SK-N-SH (cell line): ENCODE data around the gene ARHGEF11. TPM values are rescaled to one million over a fixed set of nuclear protein-coding genes. Genes with fewer than 3 reads are reported as not detected.

Experiments used
- CTCF ChIA-PET: fragments of 300-600, 350-600 bp; formaldehyde crosslinking; extraction: SDS; loops from one replicate; lab custom pipeline; 2021; lab: Yijun Ruan, JAX
- POLR2A ChIA-PET: fragments of 350-600 bp; sonication (Branson Sonifier 250); formaldehyde crosslinking; extraction: SDS; loops from one replicate; lab custom pipeline; 2020; ENCODE audit warnings: antibody characterized with exemption, inconsistent platforms; lab: Yijun Ruan, JAX
- DNase-seq: peaks from one replicate; pipeline ENCODE4 v3.0.0; 2012
- H2AFZ ChIP-seq: fragments of 200-600 bp; sonication (generic); 2 replicates; pipeline ENCODE4 v1.8.1; 2016; ENCODE audit warnings: antibody characterized with exemption, mild to moderate bottlenecking, low read depth
- H3F3A ChIP-seq: fragments of 200-600 bp; sonication (generic); replicated peaks from 2 replicates; pipeline ENCODE3; 2016; ENCODE audit warnings: antibody characterized with exemption, mild to moderate bottlenecking; ENCODE audit not compliant: insufficient read depth
- H3K27ac ChIP-seq, 2 experiments: fragments of 200-500 bp in 1 of 2; fragments of 200-600 bp in 1 of 2; sonication (Bioruptor generic) in 1 of 2; sonication (generic), shearing (Covaris generic) in 1 of 2; 2 replicates each; pipeline versions ENCODE4 v1.5.1 to v1.6.1; 2014 to 2016; ENCODE audit warnings: low read depth in 2 of 2, inconsistent platforms in 1 of 2, low read length in 1 of 2, mild to moderate bottlenecking in 1 of 2, mixed read lengths in 1 of 2
- H3K27me3 ChIP-seq: fragments of 200-600 bp; sonication (generic), shearing (Covaris generic); 2 replicates; pipeline ENCODE4 v1.6.1; 2016; ENCODE audit warnings: mixed run types; ENCODE audit not compliant: insufficient read depth
- H3K36me3 ChIP-seq, 2 experiments: fragments of 200-500 bp in 1 of 2; fragments of 200-600 bp in 1 of 2; sonication (Bioruptor generic) in 1 of 2; sonication (generic) in 1 of 2; replicated peaks in 1 of 2; 2 replicates each; pipeline versions ENCODE3 to v1.5.1; 2014 to 2016; ENCODE audit warnings: low read length in 1 of 2, mild to moderate bottlenecking in 1 of 2; ENCODE audit not compliant: insufficient read depth in 2 of 2, control insufficient read depth in 1 of 2
- H3K4me1 ChIP-seq, 2 experiments: fragments of 200-500 bp in 1 of 2; fragments of 200-600 bp in 1 of 2; sonication (Bioruptor generic) in 1 of 2; sonication (generic), shearing (Covaris generic) in 1 of 2; 2 replicates each; pipeline versions ENCODE4 v1.5.1 to v1.6.1; 2014 to 2016; ENCODE audit warnings: low read depth in 1 of 2, low read length in 1 of 2, mixed run types in 1 of 2; ENCODE audit not compliant: insufficient read depth in 2 of 2, control insufficient read depth in 1 of 2
- H3K4me2 ChIP-seq: fragments of 200-600 bp; sonication (generic), shearing (Covaris generic); 2 replicates; pipeline ENCODE4 v1.6.1; 2017; ENCODE audit warnings: mixed run types
- H3K4me3 ChIP-seq, 2 experiments: fragments of 200-500 bp in 1 of 2; fragments of 200-600 bp in 1 of 2; sonication (Bioruptor generic) in 1 of 2; sonication (generic), shearing (Covaris generic) in 1 of 2; 2 replicates each; pipeline versions ENCODE4 v1.5.1 to v1.8.1; 2014 to 2016; ENCODE audit warnings: low read depth in 2 of 2, inconsistent platforms in 1 of 2, low read length in 1 of 2, mild to moderate bottlenecking in 1 of 2, mixed read lengths in 1 of 2, moderate library complexity in 1 of 2
- H3K79me2 ChIP-seq: fragments of 200-600 bp; sonication (generic); 2 replicates; pipeline ENCODE4 v1.8.1; 2017; ENCODE audit warnings: mild to moderate bottlenecking; ENCODE audit not compliant: insufficient read depth
- H3K9ac ChIP-seq: fragments of 200-600 bp; sonication (generic); 2 replicates; pipeline ENCODE4 v1.6.1; 2017; ENCODE audit warnings: mixed run types
- H3K9me2 ChIP-seq: fragments of 200-600 bp; sonication (generic); 2 replicates; pipeline ENCODE4 v1.6.1; 2017; ENCODE audit warnings: mixed run types
- H3K9me3 ChIP-seq: fragments of 200-600 bp; sonication (generic); 2 replicates; pipeline ENCODE4 v1.6.1; 2017; ENCODE audit warnings: mixed run types, mild to moderate bottlenecking, moderate library complexity
- H4K20me1 ChIP-seq: fragments of 200-600 bp; sonication (generic); 2 replicates; pipeline ENCODE4 v1.6.1; 2017; ENCODE audit warnings: mild to moderate bottlenecking, mixed run types; ENCODE audit not compliant: insufficient read depth
- CHD2 ChIP-seq: fragments of 150-350 bp; IDR thresholded peaks from 2 replicates; pipeline ENCODE4 v1.6.1; 2018; ENCODE audit warnings: low read length; ENCODE audit not compliant: partially characterized antibody
- ELF1 ChIP-seq: IDR thresholded peaks from 2 replicates; pipeline ENCODE4 v1.4.0; 2012
- EP300 ChIP-seq, 2 experiments: IDR thresholded peaks; 2 replicates each; pipeline versions ENCODE4 v1.4.0 to v1.6.1; 2012; ENCODE audit warnings: borderline replicate concordance in 1 of 2, low read depth in 1 of 2, low read length in 1 of 2
- EZH2phosphoT487 ChIP-seq: fragments of 200-600 bp; sonication (generic); IDR thresholded peaks from 2 replicates; pipeline ENCODE4 v1.6.1; 2017; ENCODE audit warnings: low read depth, mixed run types, mild to moderate bottlenecking, antibody characterized with exemption, moderate library complexity, borderline replicate concordance
- FOSL2 ChIP-seq: IDR thresholded peaks from 2 replicates; pipeline ENCODE4 v1.4.0; 2012; ENCODE audit warnings: low read depth, mild to moderate bottlenecking, moderate library complexity, borderline replicate concordance
- FOXJ3 ChIP-seq: sonication (generic); formaldehyde crosslinking; IDR thresholded peaks from 2 replicates; pipeline ENCODE4 v1.5.1; 2020; ENCODE audit warnings: mild to moderate bottlenecking, missing genetic modification reagents
- FOXM1 ChIP-seq: IDR thresholded peaks from 2 replicates; pipeline ENCODE4 v1.4.0; 2012; ENCODE audit warnings: low read depth, mild to moderate bottlenecking
- GATA2 ChIP-seq: sonication (generic); formaldehyde crosslinking; IDR thresholded peaks from 2 replicates; pipeline ENCODE4 v1.5.0; 2020; ENCODE audit warnings: mild to moderate bottlenecking, missing genetic modification reagents
- JUND ChIP-seq: IDR thresholded peaks from 2 replicates; pipeline ENCODE4 v1.4.0; 2012
- NFIC ChIP-seq: IDR thresholded peaks from 2 replicates; pipeline ENCODE4 v1.4.0; 2012; ENCODE audit warnings: borderline replicate concordance
- POLR2AphosphoS5 ChIP-seq: IDR thresholded peaks from 2 replicates; pipeline ENCODE4 v1.6.1; 2012; ENCODE audit warnings: low read depth, low read length
- RAD21 ChIP-seq: IDR thresholded peaks from 2 replicates; pipeline ENCODE4 v1.6.1; 2012; ENCODE audit warnings: mild to moderate bottlenecking, low read length
- RFX5 ChIP-seq: IDR thresholded peaks from 2 replicates; pipeline ENCODE4 v1.6.1; 2012; ENCODE audit warnings: mild to moderate bottlenecking, improper control_type of control experiment, low read length
- SIN3A ChIP-seq: IDR thresholded peaks from 2 replicates; pipeline ENCODE4 v1.6.1; 2012; ENCODE audit warnings: low read depth, mild to moderate bottlenecking, low read length, moderate library complexity, borderline replicate concordance
- TEAD4 ChIP-seq: IDR thresholded peaks from 2 replicates; pipeline ENCODE4 v1.4.0; 2012; ENCODE audit warnings: mild to moderate bottlenecking, borderline replicate concordance; ENCODE audit not compliant: insufficient read depth
- YY1 ChIP-seq: IDR thresholded peaks from 2 replicates; pipeline ENCODE4 v1.4.0; 2012; ENCODE audit warnings: low read depth, mild to moderate bottlenecking
- WGBS: methylation state at CpG from one replicate; pipeline ENCODE4 v1.1.6; 2017; ENCODE audit warnings: low lambda C conversion rate; 5-methylcytosine and 5-hydroxymethylcytosine counted together
- polyA plus RNA-seq, 3 experiments: library from polyadenylated mRNA; depleted of rRNA; stranded (reverse); fragments of >200 nt; gene quantifications; 2 replicates each; pipeline ENCODE4 v1.2.3, GENCODE V29; 2012
- TF ChIP-seq, protein P1 (sequence below): IDR thresholded peaks from 2 replicates; pipeline ENCODE4 v1.6.1; 2012; ENCODE audit warnings: mild to moderate bottlenecking, low read depth, low read length, moderate library complexity
- TF ChIP-seq, protein P2 (sequence below): fragments of 150-350 bp; IDR thresholded peaks from 2 replicates; pipeline ENCODE4 v1.6.1; 2017; ENCODE audit warnings: antibody characterized with exemption, low read length, low read depth, borderline replicate concordance
- TF ChIP-seq, protein P3 (sequence below): IDR thresholded peaks from 2 replicates; pipeline ENCODE4 v1.4.0; 2012; ENCODE audit warnings: low read depth
- TF ChIP-seq, protein P4 (sequence below): fragments of 150-350 bp; IDR thresholded peaks from 2 replicates; pipeline ENCODE4 v1.6.1; 2016; ENCODE audit warnings: mild to moderate bottlenecking, low read depth, low read length

The ARHGEF11 gene
- polyA plus RNA-seq, 1 of the 3 experiments (the other 2 are of a cell fraction), result 19.0 TPM

DNA sequence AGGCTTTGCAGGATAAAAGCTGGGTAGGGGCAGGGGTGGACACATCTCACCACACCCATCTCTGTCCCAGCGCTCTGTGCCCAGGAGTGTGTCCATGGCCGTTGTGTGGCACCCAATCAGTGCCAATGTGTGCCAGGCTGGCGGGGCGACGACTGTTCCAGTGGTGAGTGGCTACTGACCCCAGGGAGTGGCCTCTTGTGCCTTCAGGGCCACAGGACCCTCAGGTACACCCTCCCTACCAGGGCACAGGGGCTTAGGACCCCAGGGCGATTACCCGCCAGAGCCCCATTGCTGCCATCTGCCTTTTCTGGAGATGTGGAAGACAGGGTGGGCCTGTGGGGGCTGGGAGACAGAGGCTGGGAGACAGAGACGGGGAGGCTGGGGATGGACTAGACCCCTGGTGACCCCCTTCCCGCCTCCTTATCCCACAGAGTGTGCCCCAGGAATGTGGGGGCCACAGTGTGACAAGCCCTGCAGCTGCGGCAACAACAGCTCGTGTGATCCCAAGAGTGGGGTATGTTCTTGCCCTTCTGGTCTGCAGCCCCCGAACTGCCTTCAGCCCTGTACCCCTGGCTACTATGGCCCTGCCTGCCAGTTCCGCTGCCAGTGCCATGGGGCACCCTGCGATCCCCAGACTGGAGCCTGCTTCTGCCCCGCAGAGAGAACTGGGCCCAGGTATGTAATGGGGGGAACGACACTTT, 139.2 kb downstream of the ARHGEF11 start (continued):
- TF ChIP-seq SIN3A, result no peak
- TF ChIP-seq, protein P1, sequence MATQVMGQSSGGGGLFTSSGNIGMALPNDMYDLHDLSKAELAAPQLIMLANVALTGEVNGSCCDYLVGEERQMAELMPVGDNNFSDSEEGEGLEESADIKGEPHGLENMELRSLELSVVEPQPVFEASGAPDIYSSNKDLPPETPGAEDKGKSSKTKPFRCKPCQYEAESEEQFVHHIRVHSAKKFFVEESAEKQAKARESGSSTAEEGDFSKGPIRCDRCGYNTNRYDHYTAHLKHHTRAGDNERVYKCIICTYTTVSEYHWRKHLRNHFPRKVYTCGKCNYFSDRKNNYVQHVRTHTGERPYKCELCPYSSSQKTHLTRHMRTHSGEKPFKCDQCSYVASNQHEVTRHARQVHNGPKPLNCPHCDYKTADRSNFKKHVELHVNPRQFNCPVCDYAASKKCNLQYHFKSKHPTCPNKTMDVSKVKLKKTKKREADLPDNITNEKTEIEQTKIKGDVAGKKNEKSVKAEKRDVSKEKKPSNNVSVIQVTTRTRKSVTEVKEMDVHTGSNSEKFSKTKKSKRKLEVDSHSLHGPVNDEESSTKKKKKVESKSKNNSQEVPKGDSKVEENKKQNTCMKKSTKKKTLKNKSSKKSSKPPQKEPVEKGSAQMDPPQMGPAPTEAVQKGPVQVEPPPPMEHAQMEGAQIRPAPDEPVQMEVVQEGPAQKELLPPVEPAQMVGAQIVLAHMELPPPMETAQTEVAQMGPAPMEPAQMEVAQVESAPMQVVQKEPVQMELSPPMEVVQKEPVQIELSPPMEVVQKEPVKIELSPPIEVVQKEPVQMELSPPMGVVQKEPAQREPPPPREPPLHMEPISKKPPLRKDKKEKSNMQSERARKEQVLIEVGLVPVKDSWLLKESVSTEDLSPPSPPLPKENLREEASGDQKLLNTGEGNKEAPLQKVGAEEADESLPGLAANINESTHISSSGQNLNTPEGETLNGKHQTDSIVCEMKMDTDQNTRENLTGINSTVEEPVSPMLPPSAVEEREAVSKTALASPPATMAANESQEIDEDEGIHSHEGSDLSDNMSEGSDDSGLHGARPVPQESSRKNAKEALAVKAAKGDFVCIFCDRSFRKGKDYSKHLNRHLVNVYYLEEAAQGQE, result no peak
- TF ChIP-seq, protein P2, sequence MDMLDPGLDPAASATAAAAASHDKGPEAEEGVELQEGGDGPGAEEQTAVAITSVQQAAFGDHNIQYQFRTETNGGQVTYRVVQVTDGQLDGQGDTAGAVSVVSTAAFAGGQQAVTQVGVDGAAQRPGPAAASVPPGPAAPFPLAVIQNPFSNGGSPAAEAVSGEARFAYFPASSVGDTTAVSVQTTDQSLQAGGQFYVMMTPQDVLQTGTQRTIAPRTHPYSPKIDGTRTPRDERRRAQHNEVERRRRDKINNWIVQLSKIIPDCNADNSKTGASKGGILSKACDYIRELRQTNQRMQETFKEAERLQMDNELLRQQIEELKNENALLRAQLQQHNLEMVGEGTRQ, result no peak
- TF ChIP-seq GATA2 (CRISPR knock-in tag), result no peak
- TF ChIP-seq, protein P3, sequence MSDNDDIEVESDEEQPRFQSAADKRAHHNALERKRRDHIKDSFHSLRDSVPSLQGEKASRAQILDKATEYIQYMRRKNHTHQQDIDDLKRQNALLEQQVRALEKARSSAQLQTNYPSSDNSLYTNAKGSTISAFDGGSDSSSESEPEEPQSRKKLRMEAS, result no peak
- TF ChIP-seq FOXM1, result no peak
- TF ChIP-seq FOXJ3 (CRISPR knock-in tag), result no peak
- TF ChIP-seq, all 33 proteins: peak for 0

DNA sequence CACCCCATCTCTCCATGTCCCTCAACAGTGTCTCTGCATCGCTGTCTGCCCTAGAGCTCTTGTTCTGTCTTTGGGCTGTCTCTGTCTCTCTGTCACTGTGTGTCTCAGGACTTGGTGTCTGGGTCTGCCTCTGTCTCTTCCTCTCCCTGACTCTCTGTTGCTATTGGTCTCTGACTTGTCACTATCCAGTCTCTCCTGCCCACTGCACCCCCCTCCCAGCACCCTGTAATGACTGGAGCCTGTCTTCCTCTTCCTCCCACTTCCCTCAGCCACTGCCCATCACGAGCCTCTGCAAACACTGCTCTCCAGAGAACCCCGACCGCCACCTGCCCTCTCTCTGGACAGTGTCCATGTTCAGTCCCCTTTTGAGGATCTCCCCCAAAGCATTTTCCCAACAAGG, 139.9 kb downstream of the ARHGEF11 start:
- Histone ChIP-seq H3K4me1 (peaks cover 0 to 13% of the 10 kb centered on the region in 2 experiments; a peak in 1 of 4 replicates), H2AFZ (no peak overlapping the region), H3K9ac (no peak overlapping the region), H3K4me2 (no peak overlapping the region), H3F3A (no peaks in the 10 kb centered on the region), H3K27me3 (no peaks in the 10 kb centered on the region), H3K9me2 (no peaks in the 10 kb centered on the region), H3K9me3 (no peaks in the 10 kb centered on the region), H4K20me1 (no peaks in the 10 kb centered on the region), H3K36me3 (no peaks in the 10 kb centered on the region), H3K4me3 (no peak overlapping the region), H3K79me2 (no peaks in the 10 kb centered on the region), H3K27ac (no peak overlapping the region)
- CTCF ChIA-PET, result no interaction called here
- WGBS, result 67% methylated on average over 4 of the region's 4 CpGs
- POLR2A ChIA-PET, result no interaction called here
- DNase-seq, result no peak
- TF ChIP-seq POLR2AphosphoS5 (no peak), EP300 (IDR thresholded peaks at IDR 0.05; ENCODE audit: borderline replicate concordance in 1 of 2, low read depth in 1 of 2, low read length in 1 of 2) (no peak), EZH2phosphoT487 (no peak), ELF1 (no peak), RAD21 (no peak), SIN3A (no peak), FOXJ3 (CRISPR knock-in tag) (no peak), CHD2 (no peak), JUND (no peak), NFIC (no peak), RFX5 (no peak), YY1 (no peak), FOSL2 (no peak), TEAD4 (no peak)
- TF ChIP-seq, protein P4, sequence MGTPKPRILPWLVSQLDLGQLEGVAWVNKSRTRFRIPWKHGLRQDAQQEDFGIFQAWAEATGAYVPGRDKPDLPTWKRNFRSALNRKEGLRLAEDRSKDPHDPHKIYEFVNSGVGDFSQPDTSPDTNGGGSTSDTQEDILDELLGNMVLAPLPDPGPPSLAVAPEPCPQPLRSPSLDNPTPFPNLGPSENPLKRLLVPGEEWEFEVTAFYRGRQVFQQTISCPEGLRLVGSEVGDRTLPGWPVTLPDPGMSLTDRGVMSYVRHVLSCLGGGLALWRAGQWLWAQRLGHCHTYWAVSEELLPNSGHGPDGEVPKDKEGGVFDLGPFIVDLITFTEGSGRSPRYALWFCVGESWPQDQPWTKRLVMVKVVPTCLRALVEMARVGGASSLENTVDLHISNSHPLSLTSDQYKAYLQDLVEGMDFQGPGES, result no peak
- TF ChIP-seq, protein P1, result no peak
- TF ChIP-seq, protein P3, result no peak
